ENCODE data around the gene SUPT3H.
"Not testable (repeated sequence)": the region's sequence is repeated elsewhere in the genome, so short reads cannot be mapped to it uniquely, and the experiment has no call there.

Gene SUPT3H

GRCh38 chr6:44868910-44869309, 508.8 kb downstream of the SUPT3H start:
- H3K79me2 ChIP-seq (ENCODE audit: control insufficient read depth, insufficient read depth, low read length) = no peaks in the 10 kb centered on the region
- H3K9ac ChIP-seq (ENCODE audit: low read length) = no peak overlapping the region
- peak overlapping the region; percentile 22 for H3K56ac ChIP-seq (ENCODE audit: low read length)
- H3K18ac ChIP-seq (ENCODE audit: low read length) = no peak overlapping the region
- no peak overlapping the region for H3K4me3 ChIP-seq (ENCODE audit: low read length)
- no peak overlapping the region for H3K27ac ChIP-seq (ENCODE audit: low read depth, low read length)
- no peak overlapping the region for H2BK15ac ChIP-seq (replicated peaks; ENCODE audit: low read depth)
- peak overlapping the region; percentile 50 for H2AK5ac ChIP-seq (ENCODE audit: low read length)
- no peaks in the 10 kb centered on the region for H3K79me1 ChIP-seq (ENCODE audit: low read length)
- no peak overlapping the region for H4K8ac ChIP-seq (ENCODE audit: low read depth, low read length)
- H3K4ac ChIP-seq (ENCODE audit: low read depth, low read length) = no peak overlapping the region
- H3K4me2 ChIP-seq (ENCODE audit: low read length) = no peak overlapping the region
- DNase-seq = no peak
- no peak overlapping the region for H2BK120ac ChIP-seq (ENCODE audit: low read depth, low read length)
- peak overlapping the region; percentile 91 for H4K5ac ChIP-seq (ENCODE audit: low read length)
- H3K36me3 ChIP-seq (ENCODE audit: control insufficient read depth, insufficient read depth, low read length) = no peaks in the 10 kb centered on the region
- no peaks in the 10 kb centered on the region for H3K27me3 ChIP-seq (ENCODE audit: insufficient read depth, low read length, poor library complexity)
- H3K4me1 ChIP-seq (ENCODE audit: control insufficient read depth, low read depth, low read length) = peaks cover 7% of the 10 kb centered on the region
- peak overlapping the region; percentile 79 for H2BK5ac ChIP-seq (ENCODE audit: low read length)
- no peak overlapping the region for H3K23ac ChIP-seq (ENCODE audit: low read length)

- no peak overlapping the region for H3K9ac ChIP-seq (ENCODE audit: low read length)
- H3K18ac ChIP-seq (ENCODE audit: low read length) = no peak overlapping the region
- H4K8ac ChIP-seq (ENCODE audit: low read depth, low read length) = no peak overlapping the region
- H2BK5ac ChIP-seq (ENCODE audit: low read length) = no peak overlapping the region
- H3K36me3 ChIP-seq (ENCODE audit: control insufficient read depth, insufficient read depth, low read length) = no peaks in the 10 kb centered on the region
- no peak overlapping the region for H3K4ac ChIP-seq (ENCODE audit: low read depth, low read length)
- no peak overlapping the region for H3K27ac ChIP-seq (ENCODE audit: low read depth, low read length)
- H3K4me1 ChIP-seq (ENCODE audit: control insufficient read depth, low read depth, low read length) = peaks cover 7% of the 10 kb centered on the region
- H3K23ac ChIP-seq (ENCODE audit: low read length) = no peak overlapping the region
- no peak overlapping the region for H4K5ac ChIP-seq (ENCODE audit: low read length)
- H3K56ac ChIP-seq (ENCODE audit: low read length) = no peak overlapping the region
- H2BK120ac ChIP-seq (ENCODE audit: low read depth, low read length) = no peak overlapping the region
- no peak overlapping the region for H2AK5ac ChIP-seq (ENCODE audit: low read length)
- H3K79me2 ChIP-seq (ENCODE audit: control insufficient read depth, insufficient read depth, low read length) = no peaks in the 10 kb centered on the region
- DNase-seq = no peak
- H3K4me2 ChIP-seq (ENCODE audit: low read length) = no peak overlapping the region
- H3K4me3 ChIP-seq (ENCODE audit: low read length) = no peak overlapping the region
- no peaks in the 10 kb centered on the region for H3K79me1 ChIP-seq (ENCODE audit: low read length)
- H2BK15ac ChIP-seq (replicated peaks; ENCODE audit: low read depth) = no peak overlapping the region
- no CpG with 5 or more reads among the region's 2 CpGs for WGBS (ENCODE audit: extremely low coverage, insufficient coverage, low lambda C conversion rate)
- no peaks in the 10 kb centered on the region for H3K27me3 ChIP-seq (ENCODE audit: insufficient read depth, low read length, poor library complexity)
Observed at GRCh38 chr6:44868335-44868668, 509.4 kb downstream of the SUPT3H start.

- H3K23ac ChIP-seq (ENCODE audit: low read length) = no peak overlapping the region
- no peak overlapping the region for H3K4me3 ChIP-seq (ENCODE audit: low read length)
- no peak overlapping the region for H2BK5ac ChIP-seq (ENCODE audit: low read length)
- H4K8ac ChIP-seq (ENCODE audit: low read depth, low read length) = no peak overlapping the region
- no peak overlapping the region for H4K5ac ChIP-seq (ENCODE audit: low read length)
- no peak overlapping the region for H3K18ac ChIP-seq (ENCODE audit: low read length)
- H3K9ac ChIP-seq (ENCODE audit: low read length) = no peak overlapping the region
- H3K4me2 ChIP-seq (ENCODE audit: low read length) = no peak overlapping the region
- no peak overlapping the region for H3K27ac ChIP-seq (ENCODE audit: low read depth, low read length)
- no peaks in the 10 kb centered on the region for H3K79me2 ChIP-seq (ENCODE audit: control insufficient read depth, insufficient read depth, low read length)
- H3K27me3 ChIP-seq (ENCODE audit: insufficient read depth, low read length, poor library complexity) = no peaks in the 10 kb centered on the region
- no peak overlapping the region for H3K56ac ChIP-seq (ENCODE audit: low read length)
- H3K4me1 ChIP-seq (ENCODE audit: control insufficient read depth, low read depth, low read length) = peaks cover 7% of the 10 kb centered on the region
- H3K4ac ChIP-seq (ENCODE audit: low read depth, low read length) = no peak overlapping the region
- H3K79me1 ChIP-seq (ENCODE audit: low read length) = no peaks in the 10 kb centered on the region
- no peak overlapping the region for H2BK120ac ChIP-seq (ENCODE audit: low read depth, low read length)
- no peak overlapping the region for H2BK15ac ChIP-seq (replicated peaks; ENCODE audit: low read depth)
- WGBS (ENCODE audit: extremely low coverage, insufficient coverage, low lambda C conversion rate) = no CpG with 5 or more reads among the region's 7 CpGs
- no peaks in the 10 kb centered on the region for H3K36me3 ChIP-seq (ENCODE audit: control insufficient read depth, insufficient read depth, low read length)
- no peak overlapping the region for H2AK5ac ChIP-seq (ENCODE audit: low read length)
- DNase-seq = no peak
Observed at GRCh38 chr6:44867571-44868334, 510.0 kb downstream of the SUPT3H start.

- not testable (repeated sequence) for H2BK5ac ChIP-seq (ENCODE audit: low read length); H3K27me3 ChIP-seq (ENCODE audit: insufficient read depth, low read length, poor library complexity)
- WGBS (ENCODE audit: extremely low coverage, insufficient coverage, low lambda C conversion rate) = no CpG with 5 or more reads among the region's 2 CpGs
Observed at GRCh38 chr6:44865184-44865583, 512.5 kb downstream of the SUPT3H start.

GRCh38 chr6:44859901-44860410, 517.8 kb downstream of the SUPT3H start:
- H3K9ac ChIP-seq (ENCODE audit: low read length) = no peak overlapping the region
- WGBS (ENCODE audit: extremely low coverage, insufficient coverage, low lambda C conversion rate) = no CpG with 5 or more reads among the region's 2 CpGs

More at GRCh38 chr6:44865184-44865583, 512.5 kb downstream of the SUPT3H start:
- not testable (repeated sequence) for H3K4ac ChIP-seq (ENCODE audit: low read depth, low read length); H3K79me1 ChIP-seq (ENCODE audit: low read length); H3K4me3 ChIP-seq (ENCODE audit: low read length); H3K27ac ChIP-seq (ENCODE audit: low read depth, low read length); H2BK15ac ChIP-seq (replicated peaks; ENCODE audit: low read depth); H3K4me1 ChIP-seq (ENCODE audit: control insufficient read depth, low read depth, low read length); H2BK120ac ChIP-seq (ENCODE audit: low read depth, low read length); H3K23ac ChIP-seq (ENCODE audit: low read length); H3K18ac ChIP-seq (ENCODE audit: low read length); H3K56ac ChIP-seq (ENCODE audit: low read length); H3K79me2 ChIP-seq (ENCODE audit: control insufficient read depth, insufficient read depth, low read length); DNase-seq; H2AK5ac ChIP-seq (ENCODE audit: low read length); H4K8ac ChIP-seq (ENCODE audit: low read depth, low read length); H3K9ac ChIP-seq (ENCODE audit: low read length); H3K4me2 ChIP-seq (ENCODE audit: low read length); H3K36me3 ChIP-seq (ENCODE audit: control insufficient read depth, insufficient read depth, low read length); H4K5ac ChIP-seq (ENCODE audit: low read length)

GRCh38 chr6:44858998-44859397, 518.7 kb downstream of the SUPT3H start:
- Histone ChIP-seq H3K23ac (ENCODE audit: low read length) (no peak overlapping the region), H3K4me1 (ENCODE audit: control insufficient read depth, low read depth, low read length) (no peaks in the 10 kb centered on the region), H4K8ac (ENCODE audit: low read depth, low read length) (no peak overlapping the region), H3K79me1 (ENCODE audit: low read length) (no peaks in the 10 kb centered on the region), H3K4me3 (ENCODE audit: low read length) (no peak overlapping the region), H4K5ac (ENCODE audit: low read length) (no peak overlapping the region), H3K27me3 (ENCODE audit: insufficient read depth, low read length, poor library complexity) (no peaks in the 10 kb centered on the region), H2BK120ac (ENCODE audit: low read depth, low read length) (no peak overlapping the region), H3K36me3 (ENCODE audit: control insufficient read depth, insufficient read depth, low read length) (no peaks in the 10 kb centered on the region), H2BK15ac (replicated peaks; ENCODE audit: low read depth) (no peak overlapping the region), H3K18ac (ENCODE audit: low read length) (no peak overlapping the region), H3K4me2 (ENCODE audit: low read length) (no peak overlapping the region), H2BK5ac (ENCODE audit: low read length) (no peak overlapping the region), H3K79me2 (ENCODE audit: control insufficient read depth, insufficient read depth, low read length) (no peaks in the 10 kb centered on the region), H3K9ac (ENCODE audit: low read length) (no peak overlapping the region), H3K4ac (ENCODE audit: low read depth, low read length) (no peak overlapping the region), H2AK5ac (ENCODE audit: low read length) (no peak overlapping the region), H3K56ac (ENCODE audit: low read length) (no peak overlapping the region), H3K27ac (ENCODE audit: low read depth, low read length) (no peak overlapping the region)
- no peak for DNase-seq

More at GRCh38 chr6:44859901-44860410, 517.8 kb downstream of the SUPT3H start:
- Histone ChIP-seq H3K4me1 (ENCODE audit: control insufficient read depth, low read depth, low read length) (no peaks in the 10 kb centered on the region), H3K56ac (ENCODE audit: low read length) (no peak overlapping the region), H3K4me2 (ENCODE audit: low read length) (no peak overlapping the region), H2BK120ac (ENCODE audit: low read depth, low read length) (no peak overlapping the region), H3K18ac (ENCODE audit: low read length) (no peak overlapping the region), H3K4ac (ENCODE audit: low read depth, low read length) (no peak overlapping the region), H4K5ac (ENCODE audit: low read length) (no peak overlapping the region), H2BK5ac (ENCODE audit: low read length) (no peak overlapping the region), H2BK15ac (replicated peaks; ENCODE audit: low read depth) (no peak overlapping the region), H3K27me3 (ENCODE audit: insufficient read depth, low read length, poor library complexity) (no peaks in the 10 kb centered on the region), H4K8ac (ENCODE audit: low read depth, low read length) (no peak overlapping the region), H3K4me3 (ENCODE audit: low read length) (no peak overlapping the region), H3K23ac (ENCODE audit: low read length) (no peak overlapping the region), H3K79me1 (ENCODE audit: low read length) (no peaks in the 10 kb centered on the region), H3K27ac (ENCODE audit: low read depth, low read length) (no peak overlapping the region), H3K79me2 (ENCODE audit: control insufficient read depth, insufficient read depth, low read length) (no peaks in the 10 kb centered on the region), H3K36me3 (ENCODE audit: control insufficient read depth, insufficient read depth, low read length) (no peaks in the 10 kb centered on the region), H2AK5ac (ENCODE audit: low read length) (no peak overlapping the region)
- no peak for DNase-seq
